ENCODE data around the gene SH3BP4. TPM values are rescaled to one million over a fixed set of nuclear protein-coding genes. Genes with fewer than 3 reads are reported as not detected.

The SH3BP4 gene
- total and polyA plus RNA-seq, 4 donors, result 4.1 to 18.4 (median 12.2) TPM

DNA sequence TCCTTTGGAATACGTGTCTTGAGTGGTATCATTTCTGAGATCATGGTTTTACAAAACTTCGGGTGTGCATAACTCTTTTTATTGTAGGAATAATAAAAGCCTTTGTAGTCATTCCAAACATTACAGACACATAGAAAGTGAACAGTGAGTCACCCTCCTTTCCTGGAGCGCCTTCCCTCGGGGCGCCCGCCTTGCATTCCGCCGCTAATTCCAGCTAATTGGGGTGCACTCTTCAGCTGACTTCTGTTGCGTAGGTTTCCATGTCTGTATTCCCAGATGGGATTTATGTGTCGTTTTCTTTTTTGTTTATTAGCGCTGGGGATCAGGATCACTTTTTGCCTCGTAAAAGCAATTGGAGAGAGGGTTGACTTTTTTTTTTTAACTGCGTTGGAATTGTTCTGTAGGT is 18.7 kb downstream of the SH3BP4 start:
- no peak overlapping the region for H3K9ac ChIP-seq (ENCODE audit: low read depth in 1 of 2, low read length in 2 of 2)
- H3K36me3 ChIP-seq (ENCODE audit: control insufficient read depth in 4 of 4, insufficient read depth in 3 of 4, low read depth in 1 of 4, low read length in 3 of 4), result no peaks in the 10 kb centered on the region
- H3K4me1 ChIP-seq (ENCODE audit: control insufficient read depth in 4 of 4, insufficient read depth in 4 of 4, low read length in 3 of 4), result no peaks in the 10 kb centered on the region
- 91% methylated on average over 13 of the region's 13 CpGs for WGBS
- no peak for DNase-seq (ENCODE audit: low spot score)
- H3K27ac ChIP-seq (ENCODE audit: low read depth in 1 of 2, low read length in 2 of 2), result no peak overlapping the region
- no peak overlapping the region for H3K4me3 ChIP-seq (ENCODE audit: low read depth in 1 of 3, low read length in 3 of 3)
- H3K27me3 ChIP-seq (ENCODE audit: control insufficient read depth in 4 of 4, insufficient read depth in 4 of 4, low read length in 3 of 4), result no peaks in the 10 kb centered on the region
- no peak for TF ChIP-seq RXRA (IDR thresholded peaks at IDR 0.05)
- TF ChIP-seq FOXA2 (IDR thresholded peaks at IDR 0.05), result no peak
- no peak for TF ChIP-seq JUND (IDR thresholded peaks at IDR 0.05)
- TF ChIP-seq FOXA1 (IDR thresholded peaks at IDR 0.05), result no peak
- no peak for TF ChIP-seq SP1 (IDR thresholded peaks at IDR 0.05)
- TF ChIP-seq, protein P1, sequence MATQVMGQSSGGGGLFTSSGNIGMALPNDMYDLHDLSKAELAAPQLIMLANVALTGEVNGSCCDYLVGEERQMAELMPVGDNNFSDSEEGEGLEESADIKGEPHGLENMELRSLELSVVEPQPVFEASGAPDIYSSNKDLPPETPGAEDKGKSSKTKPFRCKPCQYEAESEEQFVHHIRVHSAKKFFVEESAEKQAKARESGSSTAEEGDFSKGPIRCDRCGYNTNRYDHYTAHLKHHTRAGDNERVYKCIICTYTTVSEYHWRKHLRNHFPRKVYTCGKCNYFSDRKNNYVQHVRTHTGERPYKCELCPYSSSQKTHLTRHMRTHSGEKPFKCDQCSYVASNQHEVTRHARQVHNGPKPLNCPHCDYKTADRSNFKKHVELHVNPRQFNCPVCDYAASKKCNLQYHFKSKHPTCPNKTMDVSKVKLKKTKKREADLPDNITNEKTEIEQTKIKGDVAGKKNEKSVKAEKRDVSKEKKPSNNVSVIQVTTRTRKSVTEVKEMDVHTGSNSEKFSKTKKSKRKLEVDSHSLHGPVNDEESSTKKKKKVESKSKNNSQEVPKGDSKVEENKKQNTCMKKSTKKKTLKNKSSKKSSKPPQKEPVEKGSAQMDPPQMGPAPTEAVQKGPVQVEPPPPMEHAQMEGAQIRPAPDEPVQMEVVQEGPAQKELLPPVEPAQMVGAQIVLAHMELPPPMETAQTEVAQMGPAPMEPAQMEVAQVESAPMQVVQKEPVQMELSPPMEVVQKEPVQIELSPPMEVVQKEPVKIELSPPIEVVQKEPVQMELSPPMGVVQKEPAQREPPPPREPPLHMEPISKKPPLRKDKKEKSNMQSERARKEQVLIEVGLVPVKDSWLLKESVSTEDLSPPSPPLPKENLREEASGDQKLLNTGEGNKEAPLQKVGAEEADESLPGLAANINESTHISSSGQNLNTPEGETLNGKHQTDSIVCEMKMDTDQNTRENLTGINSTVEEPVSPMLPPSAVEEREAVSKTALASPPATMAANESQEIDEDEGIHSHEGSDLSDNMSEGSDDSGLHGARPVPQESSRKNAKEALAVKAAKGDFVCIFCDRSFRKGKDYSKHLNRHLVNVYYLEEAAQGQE (IDR thresholded peaks at IDR 0.05), result no peak
- TF ChIP-seq, protein P2, sequence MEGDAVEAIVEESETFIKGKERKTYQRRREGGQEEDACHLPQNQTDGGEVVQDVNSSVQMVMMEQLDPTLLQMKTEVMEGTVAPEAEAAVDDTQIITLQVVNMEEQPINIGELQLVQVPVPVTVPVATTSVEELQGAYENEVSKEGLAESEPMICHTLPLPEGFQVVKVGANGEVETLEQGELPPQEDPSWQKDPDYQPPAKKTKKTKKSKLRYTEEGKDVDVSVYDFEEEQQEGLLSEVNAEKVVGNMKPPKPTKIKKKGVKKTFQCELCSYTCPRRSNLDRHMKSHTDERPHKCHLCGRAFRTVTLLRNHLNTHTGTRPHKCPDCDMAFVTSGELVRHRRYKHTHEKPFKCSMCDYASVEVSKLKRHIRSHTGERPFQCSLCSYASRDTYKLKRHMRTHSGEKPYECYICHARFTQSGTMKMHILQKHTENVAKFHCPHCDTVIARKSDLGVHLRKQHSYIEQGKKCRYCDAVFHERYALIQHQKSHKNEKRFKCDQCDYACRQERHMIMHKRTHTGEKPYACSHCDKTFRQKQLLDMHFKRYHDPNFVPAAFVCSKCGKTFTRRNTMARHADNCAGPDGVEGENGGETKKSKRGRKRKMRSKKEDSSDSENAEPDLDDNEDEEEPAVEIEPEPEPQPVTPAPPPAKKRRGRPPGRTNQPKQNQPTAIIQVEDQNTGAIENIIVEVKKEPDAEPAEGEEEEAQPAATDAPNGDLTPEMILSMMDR (IDR thresholded peaks at IDR 0.05; ENCODE audit: low read depth, low read length, missing input control), result no peak
- H3K9me3 ChIP-seq (ENCODE audit: control insufficient read depth in 4 of 4, low read length in 3 of 4), result no peaks in the 10 kb centered on the region

DNA sequence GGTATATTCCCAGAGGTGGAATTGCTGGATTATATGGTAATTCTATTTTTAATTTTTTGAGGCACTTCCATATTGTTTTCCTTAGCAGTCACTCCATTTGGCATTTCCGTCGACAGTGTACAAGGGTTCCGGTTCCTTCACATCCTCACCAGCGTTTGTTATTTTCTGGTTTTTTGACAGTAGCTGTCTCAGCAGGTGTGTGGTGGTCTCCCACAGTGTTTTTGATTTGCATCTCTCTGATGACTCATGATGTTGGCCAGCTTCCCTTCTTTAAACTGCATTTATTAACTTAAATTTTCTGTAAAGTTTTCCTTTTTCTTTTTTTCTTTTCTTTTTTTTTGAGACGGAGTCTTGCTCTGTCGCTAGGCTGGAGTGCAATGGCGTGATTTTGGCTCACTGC is 19.7 kb downstream of the SH3BP4 start:
- no peak for DNase-seq (ENCODE audit: low spot score)
- H3K27me3 ChIP-seq (ENCODE audit: control insufficient read depth in 4 of 4, insufficient read depth in 4 of 4, low read length in 3 of 4), result no peaks in the 10 kb centered on the region
- no peak overlapping the region for H3K4me3 ChIP-seq (ENCODE audit: low read depth in 1 of 3, low read length in 3 of 3)
- no peak overlapping the region for H3K9ac ChIP-seq (ENCODE audit: low read depth in 1 of 2, low read length in 2 of 2)
- no peaks in the 10 kb centered on the region for H3K36me3 ChIP-seq (ENCODE audit: control insufficient read depth in 4 of 4, insufficient read depth in 3 of 4, low read depth in 1 of 4, low read length in 3 of 4)
- WGBS, result 91% methylated on average over 7 of the region's 7 CpGs
- TF ChIP-seq, protein P3, sequence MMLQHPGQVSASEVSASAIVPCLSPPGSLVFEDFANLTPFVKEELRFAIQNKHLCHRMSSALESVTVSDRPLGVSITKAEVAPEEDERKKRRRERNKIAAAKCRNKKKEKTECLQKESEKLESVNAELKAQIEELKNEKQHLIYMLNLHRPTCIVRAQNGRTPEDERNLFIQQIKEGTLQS (IDR thresholded peaks at IDR 0.05), result no peak
- no peak for TF ChIP-seq FOXA2 (IDR thresholded peaks at IDR 0.05)
- TF ChIP-seq, protein P4, sequence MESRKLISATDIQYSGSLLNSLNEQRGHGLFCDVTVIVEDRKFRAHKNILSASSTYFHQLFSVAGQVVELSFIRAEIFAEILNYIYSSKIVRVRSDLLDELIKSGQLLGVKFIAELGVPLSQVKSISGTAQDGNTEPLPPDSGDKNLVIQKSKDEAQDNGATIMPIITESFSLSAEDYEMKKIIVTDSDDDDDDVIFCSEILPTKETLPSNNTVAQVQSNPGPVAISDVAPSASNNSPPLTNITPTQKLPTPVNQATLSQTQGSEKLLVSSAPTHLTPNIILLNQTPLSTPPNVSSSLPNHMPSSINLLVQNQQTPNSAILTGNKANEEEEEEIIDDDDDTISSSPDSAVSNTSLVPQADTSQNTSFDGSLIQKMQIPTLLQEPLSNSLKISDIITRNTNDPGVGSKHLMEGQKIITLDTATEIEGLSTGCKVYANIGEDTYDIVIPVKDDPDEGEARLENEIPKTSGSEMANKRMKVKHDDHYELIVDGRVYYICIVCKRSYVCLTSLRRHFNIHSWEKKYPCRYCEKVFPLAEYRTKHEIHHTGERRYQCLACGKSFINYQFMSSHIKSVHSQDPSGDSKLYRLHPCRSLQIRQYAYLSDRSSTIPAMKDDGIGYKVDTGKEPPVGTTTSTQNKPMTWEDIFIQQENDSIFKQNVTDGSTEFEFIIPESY (IDR thresholded peaks at IDR 0.05), result no peak
- TF ChIP-seq HNF4A (conservative IDR thresholded peaks at IDR 0.05), result no peak
- no peak for TF ChIP-seq GABPA (IDR thresholded peaks at IDR 0.05 in 1 of 2, conservative IDR thresholded peaks at IDR 0.05 in 1 of 2)
- no peak for TF ChIP-seq HNF4G (IDR thresholded peaks at IDR 0.05)
- TF ChIP-seq JUND (IDR thresholded peaks at IDR 0.05), result no peak
- no peak for TF ChIP-seq RAD21 (IDR thresholded peaks at IDR 0.05)
- no peak for TF ChIP-seq FOXA1 (IDR thresholded peaks at IDR 0.05)
- TF ChIP-seq YY1 (IDR thresholded peaks at IDR 0.05), result no peak
- no peak for TF ChIP-seq TAF1 (conservative IDR thresholded peaks at IDR 0.05)
- no peak for TF ChIP-seq RXRA (IDR thresholded peaks at IDR 0.05)
- TF ChIP-seq NR2F2 (IDR thresholded peaks at IDR 0.05), result no peak
- no peak for TF ChIP-seq SP1 (IDR thresholded peaks at IDR 0.05)
- TF ChIP-seq, protein P2 (IDR thresholded peaks at IDR 0.05; ENCODE audit: low read depth, low read length, missing input control), result no peak
- TF ChIP-seq, protein P1 (IDR thresholded peaks at IDR 0.05), result no peak
- H3K27ac ChIP-seq (ENCODE audit: low read depth in 1 of 2, low read length in 2 of 2), result no peak overlapping the region
- H3K4me1 ChIP-seq (ENCODE audit: control insufficient read depth in 4 of 4, insufficient read depth in 4 of 4, low read length in 3 of 4), result peaks cover 0 to 7% (median 3%) of the 10 kb centered on the region in 4 donors
- no peaks in the 10 kb centered on the region for H3K9me3 ChIP-seq (ENCODE audit: control insufficient read depth in 4 of 4, low read length in 3 of 4)
